Sigmoid colon (tissue), 4 donors: ENCODE results near the gene CRNKL1.

Experiments
- POLR2A ChIP-seq, 2 donors: fragments of 450-650 bp; IDR thresholded peaks; one replicate each; pipeline ENCODE4 v1.6.1; 2016; ENCODE audit warnings: antibody characterized with exemption in 2 of 2, mild to moderate bottlenecking in 2 of 2, moderate library complexity in 2 of 2
- POLR2AphosphoS5 ChIP-seq, 4 donors: sonication (generic); formaldehyde crosslinking; IDR thresholded peaks; one replicate each; pipeline ENCODE4 v1.6.1; 2017; ENCODE audit warnings: antibody characterized with exemption in 4 of 4

DNA sequence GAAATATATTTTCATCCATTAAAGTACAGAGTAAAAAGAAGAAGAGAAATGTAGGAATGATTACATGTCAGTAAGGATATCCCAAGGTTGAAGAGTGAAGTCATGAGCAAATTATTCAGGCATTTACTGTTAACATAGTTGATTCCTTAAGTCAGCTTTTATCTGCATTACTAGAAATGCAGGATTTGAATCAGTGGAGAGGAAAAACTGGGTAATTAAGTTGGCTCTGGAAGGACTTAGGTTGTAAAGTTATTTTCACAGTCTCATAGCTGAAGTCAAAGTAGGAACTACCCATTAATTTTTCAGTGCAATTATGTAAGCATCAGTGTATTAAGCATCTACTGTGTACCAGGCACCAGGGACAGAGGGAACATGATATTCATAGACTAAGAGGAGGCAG is 27.3 kb downstream of the CRNKL1 start:
- no peak for TF ChIP-seq POLR2A (IDR thresholded peaks at IDR 0.05)
- no peak for TF ChIP-seq POLR2AphosphoS5 (IDR thresholded peaks at IDR 0.05)
